Fibroblast of peridontal ligament (primary cell): ENCODE data around the gene CFTR.

ENCODE experiments used
- DNase-seq: peaks from one replicate; pipeline ENCODE4 v3.0.0-alpha.2; 2010; ENCODE audit errors: extremely low read depth

Gene CFTR

DNA sequence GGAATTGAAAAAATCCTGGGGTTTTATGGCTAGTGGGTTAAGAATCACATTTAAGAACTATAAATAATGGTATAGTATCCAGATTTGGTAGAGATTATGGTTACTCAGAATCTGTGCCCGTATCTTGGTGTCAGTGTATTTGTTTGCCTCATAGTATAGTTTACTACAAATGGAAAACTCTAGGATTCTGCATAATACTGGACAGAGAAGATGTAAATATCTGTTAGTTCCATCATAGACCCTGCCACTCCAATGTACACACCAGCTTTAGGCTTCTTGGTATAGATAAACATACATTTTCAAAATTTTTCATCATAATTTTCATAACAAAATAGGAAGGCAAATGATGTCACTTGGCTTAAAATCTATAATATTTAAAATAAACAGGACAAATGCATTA is 108.1 kb downstream of the CFTR start:
- DNase-seq: no peak

DNA sequence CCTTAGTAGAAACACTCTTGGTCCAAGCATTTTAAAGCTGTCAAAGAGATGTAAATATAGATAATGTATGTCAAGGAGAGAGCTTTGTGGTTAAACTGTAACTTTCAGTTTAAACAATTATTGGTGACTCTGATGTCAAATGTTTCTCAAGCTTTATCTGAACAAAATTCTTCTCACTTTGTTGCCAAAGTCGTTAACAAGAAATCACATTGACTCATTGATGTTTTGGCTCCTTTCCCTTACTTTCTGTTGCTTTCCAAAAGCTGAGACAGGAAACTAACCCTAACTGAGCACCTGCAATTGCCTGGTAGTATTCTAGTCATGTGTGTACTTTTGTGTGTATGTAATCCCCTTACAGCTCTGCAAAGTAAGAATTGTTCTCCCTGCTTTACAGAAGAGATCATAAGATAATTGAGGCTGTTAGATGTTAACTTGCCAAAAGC is 108.5 kb downstream of the CFTR start:
- DNase-seq: no peak

DNA sequence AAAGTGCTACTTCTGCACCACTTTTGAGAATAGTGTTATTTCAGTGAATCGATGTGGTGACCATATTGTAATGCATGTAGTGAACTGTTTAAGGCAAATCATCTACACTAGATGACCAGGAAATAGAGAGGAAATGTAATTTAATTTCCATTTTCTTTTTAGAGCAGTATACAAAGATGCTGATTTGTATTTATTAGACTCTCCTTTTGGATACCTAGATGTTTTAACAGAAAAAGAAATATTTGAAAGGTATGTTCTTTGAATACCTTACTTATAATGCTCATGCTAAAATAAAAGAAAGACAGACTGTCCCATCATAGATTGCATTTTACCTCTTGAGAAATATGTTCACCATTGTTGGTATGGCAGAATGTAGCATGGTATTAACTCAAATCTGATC is 110.4 kb downstream of the CFTR start:
- DNase-seq: no peak

DNA sequence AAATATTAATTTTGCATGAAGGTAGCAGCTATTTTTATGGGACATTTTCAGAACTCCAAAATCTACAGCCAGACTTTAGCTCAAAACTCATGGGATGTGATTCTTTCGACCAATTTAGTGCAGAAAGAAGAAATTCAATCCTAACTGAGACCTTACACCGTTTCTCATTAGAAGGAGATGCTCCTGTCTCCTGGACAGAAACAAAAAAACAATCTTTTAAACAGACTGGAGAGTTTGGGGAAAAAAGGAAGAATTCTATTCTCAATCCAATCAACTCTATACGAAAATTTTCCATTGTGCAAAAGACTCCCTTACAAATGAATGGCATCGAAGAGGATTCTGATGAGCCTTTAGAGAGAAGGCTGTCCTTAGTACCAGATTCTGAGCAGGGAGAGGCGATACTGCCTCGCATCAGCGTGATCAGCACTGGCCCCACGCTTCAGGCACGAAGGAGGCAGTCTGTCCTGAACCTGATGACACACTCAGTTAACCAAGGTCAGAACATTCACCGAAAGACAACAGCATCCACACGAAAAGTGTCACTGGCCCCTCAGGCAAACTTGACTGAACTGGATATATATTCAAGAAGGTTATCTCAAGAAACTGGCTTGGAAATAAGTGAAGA is 112.3 kb downstream of the CFTR start:
- no peak for DNase-seq

DNA sequence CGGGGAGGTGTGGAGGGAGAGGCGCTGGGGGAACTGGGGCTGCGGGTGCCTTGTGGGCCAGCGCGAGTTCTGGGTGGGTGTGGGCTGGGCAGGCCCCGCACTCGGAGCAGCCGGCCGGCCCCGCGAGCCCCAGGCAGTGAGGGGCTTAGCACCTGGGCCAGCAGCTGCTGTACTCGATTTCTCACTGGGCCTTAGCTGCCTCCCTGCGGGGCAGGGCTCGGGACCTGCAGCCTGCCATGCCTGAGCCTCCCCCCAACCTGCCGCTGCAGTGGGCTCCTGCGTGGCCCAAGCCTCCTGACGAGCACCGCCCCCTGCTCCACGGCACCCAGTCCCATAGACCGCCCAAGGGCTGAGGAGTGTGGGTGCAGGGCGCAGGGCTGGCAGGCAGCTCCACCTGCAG is 116.3 kb downstream of the CFTR start:
- no peak for DNase-seq

DNA sequence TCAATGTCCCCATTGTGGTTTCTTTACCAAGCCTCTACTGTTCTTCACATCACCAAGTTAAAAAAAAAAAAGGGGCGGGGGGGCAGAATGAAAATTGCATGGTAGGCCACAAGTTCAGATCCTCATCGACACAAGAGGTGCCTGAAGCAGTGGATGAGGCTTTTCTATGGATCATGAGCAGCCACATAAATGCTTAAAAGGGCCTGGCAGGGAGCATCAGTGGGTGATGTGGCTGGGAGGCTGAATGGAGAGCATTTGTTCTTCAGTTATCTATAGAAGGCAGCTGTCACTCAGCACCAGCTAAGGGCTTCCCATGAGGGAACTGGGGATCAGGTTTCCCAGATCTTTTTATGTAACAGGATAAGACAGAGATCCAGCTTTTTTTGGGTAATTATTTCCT is 117.9 kb downstream of the CFTR start:
- DNase-seq: no peak

DNA sequence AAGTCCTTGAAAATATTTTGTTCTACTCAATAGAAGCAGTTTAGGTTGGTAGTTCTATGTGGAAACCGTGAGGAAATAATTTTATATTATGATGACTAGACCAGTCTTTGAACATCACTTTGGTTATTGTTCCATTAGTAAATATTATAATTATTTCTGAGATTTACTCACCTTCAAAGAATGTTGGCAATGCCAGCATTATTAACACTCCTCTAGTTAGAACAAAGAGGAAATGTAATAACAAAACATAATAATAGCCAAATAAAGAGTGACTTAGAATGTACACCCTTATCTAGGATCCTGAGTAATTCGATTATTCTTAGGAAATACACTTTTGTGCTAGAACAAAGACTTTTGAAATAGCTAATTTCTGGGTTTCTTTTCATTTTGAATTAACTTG is 121.1 kb downstream of the CFTR start:
- DNase-seq: no peak

DNA sequence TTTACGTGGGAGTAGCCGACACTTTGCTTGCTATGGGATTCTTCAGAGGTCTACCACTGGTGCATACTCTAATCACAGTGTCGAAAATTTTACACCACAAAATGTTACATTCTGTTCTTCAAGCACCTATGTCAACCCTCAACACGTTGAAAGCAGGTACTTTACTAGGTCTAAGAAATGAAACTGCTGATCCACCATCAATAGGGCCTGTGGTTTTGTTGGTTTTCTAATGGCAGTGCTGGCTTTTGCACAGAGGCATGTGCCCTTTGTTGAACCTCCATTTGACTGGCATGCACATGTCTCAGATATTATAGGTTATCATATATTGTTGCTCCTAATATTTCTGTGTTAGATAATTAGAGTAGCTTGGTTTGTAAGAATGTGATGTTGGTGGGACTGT is 123.8 kb downstream of the CFTR start:
- no peak for DNase-seq

DNA sequence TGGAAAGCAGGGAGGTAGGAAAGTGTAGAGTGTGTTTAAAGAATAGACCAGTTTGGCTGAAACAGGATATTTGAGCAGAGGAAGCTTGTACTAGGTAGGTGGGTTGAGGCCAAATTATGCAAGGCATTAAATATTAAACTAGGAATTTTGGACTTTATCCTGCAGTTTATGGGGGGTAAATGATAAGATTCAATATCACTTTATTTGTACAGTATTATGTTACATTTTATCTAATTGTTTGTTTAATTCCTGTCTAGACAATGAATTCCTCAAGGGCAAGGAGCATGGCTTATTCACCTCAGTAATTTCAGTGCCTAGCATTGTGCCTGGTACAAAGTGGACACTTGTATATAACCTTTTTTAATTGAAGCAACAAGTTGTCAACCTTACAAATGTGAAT is 125.9 kb downstream of the CFTR start:
- DNase-seq: no peak

DNA sequence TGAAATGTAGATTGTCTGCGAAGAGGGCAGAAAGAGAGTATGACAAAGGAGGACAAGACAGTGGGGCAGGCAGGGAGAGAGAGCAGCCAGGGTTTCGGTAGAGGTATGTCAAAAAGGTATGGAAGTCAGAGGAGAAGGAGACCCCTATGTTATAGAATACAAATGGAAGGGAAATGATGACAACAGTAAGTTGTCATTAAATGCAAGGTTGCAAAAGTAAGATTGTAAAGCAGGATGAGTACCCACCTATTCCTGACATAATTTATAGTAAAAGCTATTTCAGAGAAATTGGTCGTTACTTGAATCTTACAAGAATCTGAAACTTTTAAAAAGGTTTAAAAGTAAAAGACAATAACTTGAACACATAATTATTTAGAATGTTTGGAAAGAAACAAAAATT is 126.3 kb downstream of the CFTR start:
- no peak for DNase-seq

DNA sequence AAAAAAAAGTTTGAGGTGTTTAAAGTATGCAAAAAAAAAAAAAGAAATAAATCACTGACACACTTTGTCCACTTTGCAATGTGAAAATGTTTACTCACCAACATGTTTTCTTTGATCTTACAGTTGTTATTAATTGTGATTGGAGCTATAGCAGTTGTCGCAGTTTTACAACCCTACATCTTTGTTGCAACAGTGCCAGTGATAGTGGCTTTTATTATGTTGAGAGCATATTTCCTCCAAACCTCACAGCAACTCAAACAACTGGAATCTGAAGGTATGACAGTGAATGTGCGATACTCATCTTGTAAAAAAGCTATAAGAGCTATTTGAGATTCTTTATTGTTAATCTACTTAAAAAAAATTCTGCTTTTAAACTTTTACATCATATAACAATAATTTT is 130.6 kb downstream of the CFTR start:
- DNase-seq: no peak

DNA sequence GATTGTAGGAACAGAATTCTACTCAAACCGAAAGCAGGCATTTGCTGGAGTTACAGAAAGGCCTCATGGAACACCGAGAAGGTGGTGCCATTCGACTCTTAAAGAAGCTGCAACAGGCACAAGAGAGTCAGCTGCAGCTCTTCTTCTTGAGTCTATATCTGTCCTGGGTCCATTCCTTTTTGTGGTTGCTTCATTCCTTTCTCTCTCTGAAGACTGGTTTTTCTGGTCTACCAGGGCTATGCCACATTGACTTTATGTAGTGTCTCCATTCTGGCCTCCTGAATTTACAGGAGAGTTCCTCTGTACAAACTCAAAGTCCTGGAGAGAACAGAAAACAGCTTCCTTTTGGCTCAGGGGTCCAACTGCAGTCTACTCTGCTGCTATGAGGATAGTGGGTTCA is 132.8 kb downstream of the CFTR start:
- DNase-seq: no peak

DNA sequence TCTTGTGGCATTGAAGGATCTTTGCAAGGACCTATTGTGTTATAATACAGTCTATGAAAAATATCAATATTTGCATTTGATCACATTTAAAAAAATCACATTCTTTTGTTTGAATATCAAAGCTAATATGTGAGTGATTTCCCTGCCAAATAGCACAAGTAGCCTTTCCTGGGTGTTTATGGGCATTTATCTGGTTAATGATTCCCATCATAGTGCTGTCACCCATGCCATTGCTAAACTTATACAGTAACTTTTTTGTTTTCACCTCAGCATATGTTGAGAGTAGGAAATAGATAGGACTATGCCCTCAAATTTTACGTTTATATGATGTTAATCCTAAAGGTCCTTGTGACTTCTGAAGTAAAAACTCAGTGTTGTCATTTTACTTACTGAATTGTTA is 136.9 kb downstream of the CFTR start:
- no peak for DNase-seq

DNA sequence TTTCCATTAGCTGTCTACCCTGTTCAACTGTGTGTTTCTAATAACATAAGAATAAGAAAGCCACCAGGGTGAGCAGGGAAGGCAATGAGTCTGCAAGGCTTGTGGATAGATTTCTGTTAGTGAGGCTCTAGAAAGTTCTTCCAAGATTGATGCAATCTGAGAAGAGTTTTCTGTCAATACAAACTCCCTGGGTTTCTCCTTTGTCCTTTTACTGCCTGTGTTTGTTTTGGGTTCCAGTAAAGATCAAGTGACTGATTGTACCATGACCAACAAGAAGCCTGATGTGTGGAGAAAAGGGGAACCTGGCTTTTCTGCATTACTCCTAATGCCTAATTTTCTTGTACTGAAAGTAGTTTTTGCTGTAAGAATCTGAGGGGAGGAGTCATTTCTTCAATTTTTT is 139.9 kb downstream of the CFTR start:
- no peak for DNase-seq

DNA sequence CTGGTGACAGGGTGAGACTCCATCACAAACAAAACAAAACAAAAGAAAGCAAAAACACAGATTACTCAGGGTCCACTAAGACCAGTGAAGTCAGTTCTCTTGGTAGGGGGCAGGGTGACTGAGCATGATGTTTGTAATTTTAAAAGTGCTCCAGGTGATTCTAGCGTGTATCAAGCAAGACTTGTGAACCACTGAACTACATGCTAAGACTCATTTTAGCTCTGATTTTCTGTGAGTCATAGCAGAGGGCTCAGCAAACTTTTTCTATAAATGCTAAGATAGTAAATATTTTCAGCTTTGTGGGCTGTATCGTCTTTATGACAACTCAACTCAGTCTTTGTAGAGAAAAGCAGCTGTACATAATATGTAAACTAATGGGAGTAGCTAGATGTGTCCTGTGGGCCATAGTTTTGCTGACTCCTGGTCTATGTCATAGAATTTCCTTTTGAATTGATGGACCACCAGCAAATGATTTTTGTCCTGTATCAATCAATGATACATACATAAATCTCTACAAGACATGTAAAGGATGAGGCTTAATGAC is 141.3 kb downstream of the CFTR start:
- DNase-seq: no peak

DNA sequence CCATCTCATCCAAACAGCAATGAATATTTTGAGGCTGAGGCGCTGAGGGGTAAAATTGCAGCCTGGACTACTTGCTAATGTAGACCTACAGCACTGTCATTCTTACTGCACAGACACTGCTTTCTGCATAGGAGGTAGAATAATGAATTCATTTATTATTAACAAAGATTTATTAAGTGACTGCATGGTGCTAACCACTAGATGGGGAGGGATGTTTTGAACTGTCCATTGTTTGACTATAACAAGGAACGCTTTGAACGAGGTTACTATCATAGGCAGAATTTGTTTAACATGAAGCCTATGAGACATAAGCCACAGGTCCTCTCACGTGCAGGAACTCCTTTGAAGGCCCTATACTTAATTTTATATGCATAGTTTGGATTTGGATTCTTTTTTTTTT is 143.8 kb downstream of the CFTR start:
- no peak for DNase-seq

DNA sequence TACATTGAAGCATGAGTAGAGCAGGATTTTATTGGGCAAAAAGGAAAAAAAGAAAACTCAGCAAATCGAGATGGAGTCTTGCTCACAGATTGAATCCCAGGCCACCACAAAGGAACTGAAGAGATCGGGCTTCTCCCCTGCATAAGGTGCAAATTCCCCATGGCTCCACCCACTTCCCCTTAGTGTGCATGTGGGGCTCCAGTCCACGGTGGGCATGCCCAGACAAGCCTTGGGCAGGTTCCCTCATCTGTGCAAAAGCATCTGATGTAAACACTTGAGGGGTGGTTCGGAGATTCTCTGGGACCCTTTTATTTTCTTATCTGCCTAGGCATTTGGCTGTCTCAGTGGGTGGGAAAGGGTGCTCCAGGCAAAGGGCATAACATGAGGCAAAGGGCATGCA is 150.7 kb downstream of the CFTR start:
- no peak for DNase-seq

DNA sequence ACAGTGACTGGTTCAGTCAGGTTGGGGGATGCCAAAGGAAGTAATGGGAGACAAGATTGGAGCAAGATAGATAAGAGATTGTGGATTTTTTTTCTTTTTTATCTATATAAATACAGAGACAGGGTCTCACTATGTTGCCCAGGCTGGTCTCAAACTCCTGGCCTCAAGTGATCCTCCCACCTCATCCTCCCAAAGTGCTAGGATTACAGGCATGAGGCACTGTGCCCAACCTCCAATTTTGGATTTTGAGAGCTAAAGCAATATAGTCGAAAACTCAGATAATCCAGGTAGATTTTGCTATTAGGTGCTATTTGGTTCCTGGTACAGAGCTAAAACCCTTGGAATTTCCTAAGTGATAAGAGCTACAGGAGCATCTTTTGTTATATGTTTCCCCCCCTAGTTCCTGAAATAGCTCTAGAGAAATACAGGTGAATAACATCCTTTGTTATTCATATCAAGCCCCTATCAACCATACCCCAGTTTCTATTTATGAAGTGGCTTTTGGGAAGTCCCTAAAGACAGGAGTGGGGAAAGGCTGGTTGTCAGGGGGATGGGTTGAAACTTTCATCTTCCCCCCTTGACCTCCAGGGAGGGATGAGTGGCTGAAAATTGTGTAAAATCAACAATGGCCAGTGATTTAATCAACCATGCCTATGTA is 151.2 kb downstream of the CFTR start:
- no peak for DNase-seq

DNA sequence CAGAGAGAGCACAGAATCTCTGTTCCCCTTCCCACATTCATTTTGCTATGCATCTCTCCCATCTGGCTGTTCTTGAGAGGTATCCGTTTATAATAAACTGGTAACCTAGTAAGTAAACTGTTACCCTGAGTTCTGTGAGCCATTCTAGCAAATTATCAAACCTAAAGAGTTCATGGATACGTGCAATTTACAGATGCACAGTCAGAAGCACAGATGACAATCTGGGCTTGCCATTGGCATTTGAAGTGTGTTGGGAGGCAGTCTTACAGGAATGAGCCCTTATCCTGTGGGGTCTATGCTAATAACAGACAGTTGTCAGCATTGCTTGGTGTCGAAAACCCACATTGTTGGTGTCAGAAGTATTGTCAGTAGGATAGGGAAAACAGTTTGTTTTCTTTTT is 151.8 kb downstream of the CFTR start:
- DNase-seq: no peak

DNA sequence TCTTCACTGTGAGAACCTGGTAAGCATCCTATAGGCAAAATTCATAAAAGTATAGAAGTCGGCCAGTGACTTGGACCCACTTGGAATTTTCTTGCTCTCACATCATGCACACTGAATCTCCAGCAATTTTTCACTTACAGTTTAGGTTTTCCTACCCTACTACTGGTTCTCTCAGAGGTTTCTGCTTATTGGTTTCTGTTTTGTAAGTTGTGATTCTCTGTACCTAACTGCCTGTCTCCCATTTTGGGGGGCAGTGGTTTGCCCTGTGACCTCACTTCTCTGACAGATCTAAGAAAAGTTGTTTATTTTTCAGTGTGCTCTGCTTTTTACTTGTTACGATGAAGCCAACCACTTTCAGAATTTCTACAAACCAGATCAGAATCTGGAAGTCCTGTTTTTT is 158.1 kb downstream of the CFTR start:
- no peak for DNase-seq

DNA sequence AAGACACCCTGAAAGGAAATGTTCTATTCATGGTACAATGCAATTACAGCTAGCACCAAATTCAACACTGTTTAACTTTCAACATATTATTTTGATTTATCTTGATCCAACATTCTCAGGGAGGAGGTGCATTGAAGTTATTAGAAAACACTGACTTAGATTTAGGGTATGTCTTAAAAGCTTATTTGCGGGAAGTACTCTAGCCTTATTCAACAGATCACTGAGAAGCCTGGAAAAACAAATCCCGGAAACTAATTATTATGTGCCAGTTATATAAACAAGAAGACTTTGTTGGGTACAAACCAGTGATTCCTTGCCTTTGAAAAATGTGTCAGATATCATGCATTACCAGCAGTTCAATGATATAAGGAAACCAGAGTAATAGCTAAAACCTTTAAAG is 160.1 kb downstream of the CFTR start:
- DNase-seq: no peak

DNA sequence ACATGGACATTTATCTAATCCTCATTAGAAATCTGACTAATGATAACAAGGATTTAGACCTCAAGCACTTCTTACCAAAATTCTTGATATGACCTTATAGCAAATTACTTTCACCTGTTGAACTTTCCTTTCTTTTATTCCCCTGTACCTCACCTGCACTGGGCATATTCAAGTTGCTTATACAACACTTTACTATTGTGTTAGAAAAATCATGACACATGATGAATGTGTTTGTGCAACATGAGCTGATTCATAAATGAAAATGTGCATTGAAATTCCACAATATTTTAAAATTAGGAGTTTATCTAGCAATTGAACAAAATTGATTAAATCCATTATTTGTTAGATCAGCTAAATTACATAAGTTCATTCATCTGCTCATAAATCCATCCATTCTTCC is 160.6 kb downstream of the CFTR start:
- no peak for DNase-seq

DNA sequence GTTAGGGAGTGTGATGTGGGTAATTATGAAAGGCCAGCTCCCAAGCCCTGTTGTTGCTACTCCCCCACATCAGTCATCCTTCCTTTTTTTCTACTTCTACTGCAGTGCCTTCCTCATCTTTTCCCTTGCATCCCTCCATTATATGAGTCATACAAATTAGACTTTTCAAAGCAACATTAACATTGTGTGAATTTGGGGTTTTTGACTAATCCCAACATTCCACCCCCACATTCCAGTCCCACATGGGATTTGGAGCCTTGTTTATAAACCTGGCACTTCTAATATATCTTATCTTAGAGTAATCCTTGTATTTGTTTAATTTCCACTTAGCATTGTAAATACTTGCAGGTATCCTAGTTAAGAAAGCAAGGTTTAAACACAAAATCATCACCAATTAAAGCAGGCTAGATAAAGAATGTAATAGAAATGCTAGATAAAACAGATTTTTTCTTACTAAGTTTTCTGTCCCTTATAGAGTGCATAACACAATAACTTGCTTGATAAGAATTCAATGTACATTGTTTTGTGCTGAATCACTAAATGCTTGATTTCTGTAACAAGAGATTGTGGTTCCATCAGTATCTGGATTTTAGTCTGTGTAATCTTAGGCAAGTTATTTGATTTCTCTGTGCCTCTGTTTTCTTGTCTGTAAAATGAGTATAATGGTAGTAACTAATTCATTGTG is 165.8 kb downstream of the CFTR start:
- peak; percentile 50 for DNase-seq
